GM19193 (cell line): Measurements from ENCODE around the gene ARHGAP30.

ENCODE experiments used
- POLR2A ChIP-seq: IDR thresholded peaks from 4 replicates; pipeline ENCODE4 v1.6.1; 2011; ENCODE audit not compliant: insufficient read depth, insufficient read length; ENCODE audit errors: extremely low read depth

ARHGAP30 gene

GRCh38 chr1:161095230-161095629 lies 25.5 kb upstream of the ARHGAP30 start:
- TF ChIP-seq POLR2A: no peak

- no peak for TF ChIP-seq POLR2A
Observed at GRCh38 chr1:161094481-161094880, 24.8 kb upstream of the ARHGAP30 start.

- no peak for TF ChIP-seq POLR2A
Observed at GRCh38 chr1:161092621-161093028, 22.9 kb upstream of the ARHGAP30 start.

- TF ChIP-seq POLR2A: no peak
Observed at GRCh38 chr1:161091796-161092507, 22.3 kb upstream of the ARHGAP30 start.

- no peak for TF ChIP-seq POLR2A
Observed at GRCh38 chr1:161091093-161091492, 21.4 kb upstream of the ARHGAP30 start.

GRCh38 chr1:161090617-161091016 lies 20.9 kb upstream of the ARHGAP30 start:
- no peak for TF ChIP-seq POLR2A

GRCh38 chr1:161089938-161090337 lies 20.2 kb upstream of the ARHGAP30 start:
- no peak for TF ChIP-seq POLR2A

- no peak for TF ChIP-seq POLR2A
Observed at GRCh38 chr1:161089251-161089924, 19.7 kb upstream of the ARHGAP30 start, which contains the start of gene NECTIN4. Gene NECTIN4, minus strand, starts transcription at chr1:161089558. Its CDS starts 262 bp downstream, at chr1:161089296.

- no peak for TF ChIP-seq POLR2A
Observed at GRCh38 chr1:161088587-161089110, 19.0 kb upstream of the ARHGAP30 start.

- no peak for TF ChIP-seq POLR2A
Observed at GRCh38 chr1:161086457-161086856, 16.8 kb upstream of the ARHGAP30 start.

GRCh38 chr1:161085165-161085564 lies 15.5 kb upstream of the ARHGAP30 start:
- TF ChIP-seq POLR2A: no peak

GRCh38 chr1:161084597-161084988 lies 14.9 kb upstream of the ARHGAP30 start:
- TF ChIP-seq POLR2A: no peak

GRCh38 chr1:161083748-161084596 lies 14.3 kb upstream of the ARHGAP30 start:
- no peak for TF ChIP-seq POLR2A

- no peak for TF ChIP-seq POLR2A
Observed at GRCh38 chr1:161082996-161083747, 13.5 kb upstream of the ARHGAP30 start.
